Epithelial cell of prostate (primary cell): ENCODE data around the gene RAB20.

Experiments
- DNase-seq: peaks from one replicate; pipeline ENCODE4 v3.0.0-alpha.2; 2011; ENCODE audit warnings: low read depth, low spot score
- H3K27ac ChIP-seq: fragments of 450-650 bp; 2 replicates; pipeline ENCODE4 v1.5.1; 2017; ENCODE audit warnings: mild to moderate bottlenecking

The RAB20 gene

DNA sequence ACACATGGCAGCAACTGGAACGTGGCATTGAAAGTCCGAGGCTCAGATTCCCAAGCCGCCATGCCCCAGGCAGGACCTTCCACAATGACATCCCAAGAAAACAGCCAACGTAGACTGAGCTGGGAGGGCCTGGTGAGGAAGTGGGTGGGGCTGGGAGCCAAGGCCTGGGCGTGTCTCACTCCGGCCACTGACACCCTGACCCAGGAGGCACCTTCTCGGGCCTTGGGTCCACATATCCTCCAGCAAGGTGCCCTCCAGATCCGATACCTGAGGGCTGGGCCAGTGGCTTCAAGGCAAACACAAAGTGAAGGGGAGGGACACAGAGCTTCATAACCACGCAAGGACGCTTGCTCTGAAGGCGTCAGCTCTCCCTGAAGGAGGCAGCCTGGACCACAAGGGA lies 43.0 kb downstream of the RAB20 start:
- DNase-seq, result no peak
- no peak overlapping the region for H3K27ac ChIP-seq

DNA sequence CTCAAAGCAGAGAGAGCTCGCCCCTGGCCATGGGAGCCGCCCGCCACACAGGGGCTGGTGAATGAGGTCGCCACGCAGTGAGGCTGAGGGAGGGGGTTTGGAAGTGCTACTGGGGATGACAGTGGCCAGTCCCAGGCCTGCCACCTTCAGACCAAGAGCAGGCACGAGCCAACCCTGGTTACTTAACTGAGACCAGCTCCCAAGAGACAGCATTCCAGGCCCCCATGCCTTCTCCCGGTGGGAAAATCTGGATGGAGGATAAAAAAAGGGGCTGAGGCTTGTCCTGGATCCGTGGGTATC lies 43.3 kb downstream of the RAB20 start:
- DNase-seq, result no peak
- no peak overlapping the region for H3K27ac ChIP-seq

DNA sequence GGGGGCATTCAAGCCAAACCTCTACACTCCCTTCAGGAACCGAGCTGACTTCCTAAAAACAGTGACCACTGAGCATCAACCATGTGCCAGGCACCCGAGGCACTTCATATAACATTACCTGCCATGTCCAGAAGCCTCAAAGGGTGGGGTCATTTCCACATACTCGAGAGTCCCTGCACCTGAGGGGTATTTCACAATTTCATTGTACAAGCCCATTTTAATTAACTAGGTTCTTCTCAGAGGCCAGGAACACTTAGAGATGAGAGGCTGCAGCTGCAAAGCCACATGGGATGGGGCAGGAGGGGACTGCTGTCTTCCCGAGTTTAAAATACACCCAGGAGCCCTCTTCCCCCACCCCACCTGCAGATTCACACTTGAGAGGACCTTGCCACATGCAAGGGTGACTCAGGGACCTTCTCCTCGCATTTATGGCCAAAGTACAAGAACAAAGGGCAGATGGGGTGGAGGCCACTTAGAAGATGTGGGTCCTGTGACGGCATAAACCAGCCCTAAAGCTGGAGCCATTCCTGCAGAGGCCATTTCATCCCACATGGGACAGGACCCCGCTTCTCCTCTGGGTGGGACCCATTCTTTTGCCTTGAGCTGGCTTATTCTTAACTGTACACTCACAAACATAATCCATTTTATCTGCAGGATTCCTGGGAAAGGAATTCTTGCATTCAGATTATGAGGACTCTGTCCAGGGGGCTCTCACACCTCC lies 43.9 kb downstream of the RAB20 start:
- no peak for DNase-seq
- no peak overlapping the region for H3K27ac ChIP-seq

DNA sequence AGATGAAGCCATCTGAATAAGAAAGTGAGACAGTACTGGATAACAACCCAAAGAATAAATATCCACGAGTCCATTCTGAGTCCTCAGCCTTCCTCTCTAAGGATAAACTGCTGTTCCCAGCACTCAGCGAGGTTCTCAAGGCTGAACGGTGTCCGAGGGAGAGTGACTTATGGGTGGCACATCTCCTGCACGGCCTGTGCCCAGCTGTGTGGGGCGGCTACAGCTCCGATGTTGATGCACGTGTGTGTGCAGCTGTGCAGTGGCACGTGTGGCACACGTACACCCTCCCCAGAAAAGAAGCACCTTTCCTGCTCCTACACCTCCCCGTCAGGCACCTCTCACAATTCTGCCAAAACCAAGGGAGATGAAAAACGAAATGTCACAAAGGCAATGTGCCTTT lies 45.0 kb downstream of the RAB20 start:
- DNase-seq, result no peak

DNA sequence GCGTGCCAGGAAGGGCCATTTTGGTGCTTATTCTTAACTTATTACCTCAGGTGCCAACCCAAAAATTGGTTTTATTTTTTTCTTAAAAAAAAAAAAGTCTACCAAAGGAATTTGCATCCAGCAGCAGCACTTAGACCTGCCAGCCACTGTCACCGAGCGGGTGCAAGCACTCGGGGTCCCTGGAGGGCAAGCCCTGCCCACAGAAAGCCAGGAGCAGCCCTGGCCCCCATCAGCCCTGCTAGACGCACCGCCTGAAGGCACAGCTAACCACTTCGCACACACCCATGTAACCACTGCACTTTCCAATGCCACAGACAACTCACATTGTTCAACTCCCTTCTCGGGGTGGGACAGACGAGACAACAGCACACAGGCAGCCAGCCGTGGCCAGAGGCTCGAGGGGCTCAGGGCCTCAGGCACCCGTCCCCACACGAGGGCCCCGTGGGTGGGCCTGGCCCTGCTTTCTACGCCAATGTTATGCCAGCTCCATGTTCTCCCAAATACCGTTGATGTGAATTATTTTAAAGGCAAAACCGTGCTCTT lies 49.3 kb downstream of the RAB20 start:
- H3K27ac ChIP-seq, result no peak overlapping the region
- DNase-seq, result no peak

More for the DNA sequence above, 45.0 kb downstream of the RAB20 start:
- no peak overlapping the region for H3K27ac ChIP-seq

DNA sequence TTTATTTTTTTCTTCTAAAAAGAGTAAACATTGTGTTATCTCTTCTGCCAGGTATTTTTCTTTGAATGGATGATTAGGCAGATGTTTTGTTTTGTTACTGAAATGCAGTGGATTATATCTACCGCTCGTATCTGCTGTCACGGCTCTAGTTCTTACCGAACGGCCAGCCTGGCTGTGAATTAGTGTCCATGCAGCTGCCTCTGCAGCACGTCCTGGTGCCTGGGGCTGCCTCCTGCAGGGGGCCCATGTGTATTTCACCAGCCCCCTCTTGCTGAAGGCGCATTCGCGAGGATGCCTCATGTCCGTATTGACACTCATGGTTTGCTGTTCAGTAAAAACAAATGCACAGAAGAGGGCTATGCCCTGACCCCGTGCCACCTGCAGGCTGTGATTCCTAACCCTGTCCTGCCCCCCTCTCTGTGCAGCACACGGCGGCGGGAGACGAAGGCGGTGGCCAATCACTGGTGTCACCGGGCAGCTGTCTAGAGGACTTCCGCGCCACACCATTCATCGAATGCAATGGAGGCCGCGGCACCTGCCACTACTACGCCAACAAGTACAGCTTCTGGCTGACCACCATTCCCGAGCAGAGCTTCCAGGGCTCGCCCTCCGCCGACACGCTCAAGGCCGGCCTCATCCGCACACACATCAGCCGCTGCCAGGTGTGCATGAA lies 49.9 kb downstream of the RAB20 start:
- no peak for DNase-seq
- no peak overlapping the region for H3K27ac ChIP-seq

DNA sequence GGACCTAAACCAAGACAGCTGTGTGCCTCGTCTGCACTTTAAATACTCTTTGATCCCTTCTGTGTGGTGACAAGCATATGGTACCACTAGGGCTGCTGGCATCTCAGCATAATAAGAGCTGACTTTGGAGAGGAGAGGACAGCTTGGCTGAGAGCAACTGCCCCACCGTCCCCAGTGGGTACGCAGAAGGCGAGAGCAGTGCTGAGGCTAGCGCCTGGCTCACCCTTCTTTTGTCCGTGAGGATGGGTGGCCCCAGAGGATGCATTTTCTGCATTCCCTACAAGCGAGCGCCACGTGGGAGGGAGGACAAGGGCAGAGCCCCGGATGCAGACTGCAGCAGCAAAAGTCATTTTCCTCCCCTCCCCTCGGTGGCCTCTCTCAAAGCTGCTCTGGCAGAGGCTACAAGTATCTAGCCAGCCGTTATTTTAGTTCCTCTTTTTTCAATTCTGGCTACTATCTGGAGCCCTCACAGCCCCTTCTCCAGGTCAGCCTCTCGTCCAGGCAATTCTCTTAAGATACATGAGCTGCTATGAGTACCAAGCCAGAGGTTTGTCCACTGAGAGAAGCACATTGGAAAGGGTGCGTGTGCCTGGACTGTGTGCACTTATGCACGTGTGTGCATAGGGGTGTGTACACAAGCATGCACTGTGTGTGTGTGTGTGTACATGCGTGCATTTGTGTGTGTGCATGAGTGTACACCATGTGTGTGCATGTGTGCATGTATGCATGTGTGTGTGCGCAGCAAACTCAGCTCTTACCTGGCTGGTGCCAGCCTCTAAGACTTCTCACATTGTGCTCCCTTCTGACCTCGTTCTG lies 51.3 kb downstream of the RAB20 start:
- no peak overlapping the region for H3K27ac ChIP-seq
- no peak for DNase-seq

DNA sequence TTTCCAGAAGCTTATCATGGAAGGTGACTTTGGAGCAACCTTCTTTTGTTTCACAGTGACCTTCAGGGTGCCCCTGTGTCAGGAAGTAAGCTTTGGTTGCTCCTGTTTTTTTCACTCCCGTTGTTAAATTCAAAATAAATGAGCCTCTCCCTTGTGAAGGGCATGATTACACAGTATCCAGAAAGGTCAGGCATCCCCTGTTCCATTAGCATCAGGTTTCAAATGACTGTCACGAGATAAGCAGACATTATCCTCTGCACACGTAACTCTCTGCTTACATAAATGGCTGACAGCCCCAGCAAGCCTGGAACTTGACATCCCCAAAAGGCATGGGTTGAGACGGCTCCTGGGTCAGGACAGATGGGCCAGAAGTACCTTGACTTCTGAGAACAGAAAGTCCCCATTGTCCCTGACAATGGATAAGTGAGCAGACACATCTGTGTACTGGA lies 52.0 kb downstream of the RAB20 start:
- no peak for DNase-seq
- no peak overlapping the region for H3K27ac ChIP-seq

DNA sequence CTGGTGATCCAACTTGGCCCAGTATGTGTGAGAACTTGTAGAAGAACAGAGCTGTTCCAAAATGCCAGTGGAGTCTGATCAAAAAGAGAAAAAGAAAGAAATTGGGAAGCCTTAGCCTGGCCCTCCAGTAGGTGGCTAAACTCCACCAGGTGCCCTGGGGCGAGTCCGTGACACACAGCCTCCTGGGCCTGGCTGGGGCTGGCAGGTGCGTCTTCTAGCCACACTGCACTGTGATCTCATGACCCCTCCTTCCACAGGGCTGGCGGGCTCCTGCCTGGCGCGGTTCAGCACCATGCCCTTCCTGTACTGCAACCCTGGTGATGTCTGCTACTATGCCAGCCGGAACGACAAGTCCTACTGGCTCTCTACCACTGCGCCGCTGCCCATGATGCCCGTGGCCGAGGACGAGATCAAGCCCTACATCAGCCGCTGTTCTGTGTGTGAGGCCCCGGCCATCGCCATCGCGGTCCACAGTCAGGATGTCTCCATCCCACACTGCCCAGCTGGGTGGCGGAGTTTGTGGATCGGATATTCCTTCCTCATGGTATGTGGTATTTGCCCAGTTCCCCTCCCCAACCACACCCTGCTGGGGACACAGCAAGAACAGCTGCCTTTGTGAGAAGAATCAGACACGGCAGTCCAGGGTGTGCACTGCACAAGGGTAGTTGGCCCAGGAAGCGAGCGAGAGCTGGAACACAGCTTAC lies 53.7 kb downstream of the RAB20 start:
- no peak for DNase-seq
- peak overlapping the region; percentile 23 for H3K27ac ChIP-seq

DNA sequence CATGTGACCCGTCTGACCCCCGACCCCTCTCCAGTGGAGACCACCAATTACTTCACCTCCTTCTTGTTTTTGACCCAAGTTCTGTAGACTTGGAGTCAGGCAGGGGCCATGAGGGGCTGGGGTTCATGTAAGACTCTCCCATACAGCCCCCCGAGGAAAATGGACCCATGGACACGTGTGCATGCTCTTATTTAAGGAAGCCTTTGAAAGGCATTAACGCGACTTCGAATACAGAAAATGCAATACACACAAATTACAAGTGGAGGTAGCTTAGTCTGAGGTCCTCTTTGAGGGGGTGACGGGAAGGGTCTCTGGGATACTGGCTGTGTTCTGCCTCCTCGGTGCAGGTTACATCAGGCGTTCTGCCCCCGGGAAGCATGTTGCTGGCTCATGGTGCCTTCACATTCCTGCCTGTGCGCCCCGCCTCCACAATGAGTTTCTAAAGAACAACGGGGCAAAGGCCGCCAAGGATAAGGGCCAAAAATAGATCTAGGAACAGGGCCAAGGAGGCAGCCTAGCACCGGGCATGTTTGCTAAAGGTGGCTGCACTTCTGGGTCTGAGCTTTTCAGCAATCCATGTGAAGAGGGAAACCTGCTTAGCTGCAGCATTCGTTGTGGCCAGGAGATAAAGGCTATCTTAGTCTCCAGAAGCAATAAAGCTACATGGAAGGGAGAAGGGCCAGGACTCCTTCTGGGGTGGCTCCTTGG lies 54.5 kb downstream of the RAB20 start:
- DNase-seq, result no peak
- peak overlapping the region; percentile 23 for H3K27ac ChIP-seq

DNA sequence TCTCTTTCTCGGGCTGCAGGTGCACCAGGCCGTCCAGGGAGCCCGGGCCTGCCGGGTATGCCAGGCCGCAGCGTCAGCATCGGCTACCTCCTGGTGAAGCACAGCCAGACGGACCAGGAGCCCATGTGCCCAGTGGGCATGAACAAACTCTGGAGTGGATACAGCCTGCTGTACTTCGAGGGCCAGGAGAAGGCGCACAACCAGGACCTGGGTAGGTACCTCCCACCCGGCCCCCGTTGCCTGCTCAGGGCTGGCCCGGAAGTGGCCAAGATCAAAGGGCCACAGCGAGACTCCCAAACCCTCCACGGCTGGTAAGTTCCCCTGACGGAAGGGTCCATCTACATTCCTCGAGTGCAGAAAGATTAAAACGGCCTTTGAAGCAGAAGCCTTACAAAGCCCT lies 55.1 kb downstream of the RAB20 start:
- DNase-seq, result no peak
- no peak overlapping the region for H3K27ac ChIP-seq

DNA sequence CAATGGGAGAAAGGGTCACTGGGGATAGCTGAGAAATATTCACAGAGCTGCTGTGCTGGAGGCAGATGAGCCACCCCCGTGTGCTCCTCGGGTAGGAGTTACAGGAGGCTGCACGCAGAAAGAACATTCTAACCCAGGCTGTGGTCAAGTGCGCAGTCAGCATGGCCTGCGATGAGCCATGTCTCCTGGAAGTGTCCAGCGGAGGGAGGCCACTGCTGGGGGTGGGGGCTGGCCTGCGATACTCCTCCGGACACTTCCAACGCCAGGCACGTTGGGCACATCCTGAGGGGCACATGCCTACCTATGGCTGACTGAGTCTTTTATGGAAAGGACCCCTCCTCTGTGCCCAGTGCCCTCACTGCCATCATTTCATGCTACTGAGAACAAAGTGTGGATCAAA lies 55.9 kb downstream of the RAB20 start:
- H3K27ac ChIP-seq, result no peak overlapping the region
- DNase-seq, result no peak

DNA sequence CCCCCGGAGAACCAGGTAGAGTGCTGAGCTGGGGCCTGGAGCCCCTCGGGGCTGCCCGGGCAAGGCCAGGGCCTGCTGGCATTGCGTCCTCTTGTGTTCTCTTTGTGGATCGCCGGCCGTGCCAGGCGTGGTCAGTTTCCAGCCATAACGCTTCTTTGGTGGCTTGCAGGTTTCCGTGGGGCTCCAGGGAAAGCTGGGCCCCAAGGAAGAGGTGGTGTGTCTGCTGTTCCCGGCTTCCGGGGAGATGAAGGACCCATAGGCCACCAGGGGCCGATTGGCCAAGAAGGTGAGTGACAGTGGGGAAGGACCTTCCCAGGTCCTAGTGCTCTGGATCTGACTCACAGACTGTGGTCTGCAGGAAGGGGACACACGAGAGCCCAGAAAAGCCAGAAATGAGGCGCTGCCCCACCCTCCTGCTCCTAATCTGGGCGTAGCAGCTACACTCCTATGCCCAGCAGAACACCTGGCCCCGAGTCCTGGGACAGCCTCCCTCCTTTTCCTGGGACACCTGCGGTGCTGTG lies 57.5 kb downstream of the RAB20 start:
- no peak for DNase-seq
- no peak overlapping the region for H3K27ac ChIP-seq

DNA sequence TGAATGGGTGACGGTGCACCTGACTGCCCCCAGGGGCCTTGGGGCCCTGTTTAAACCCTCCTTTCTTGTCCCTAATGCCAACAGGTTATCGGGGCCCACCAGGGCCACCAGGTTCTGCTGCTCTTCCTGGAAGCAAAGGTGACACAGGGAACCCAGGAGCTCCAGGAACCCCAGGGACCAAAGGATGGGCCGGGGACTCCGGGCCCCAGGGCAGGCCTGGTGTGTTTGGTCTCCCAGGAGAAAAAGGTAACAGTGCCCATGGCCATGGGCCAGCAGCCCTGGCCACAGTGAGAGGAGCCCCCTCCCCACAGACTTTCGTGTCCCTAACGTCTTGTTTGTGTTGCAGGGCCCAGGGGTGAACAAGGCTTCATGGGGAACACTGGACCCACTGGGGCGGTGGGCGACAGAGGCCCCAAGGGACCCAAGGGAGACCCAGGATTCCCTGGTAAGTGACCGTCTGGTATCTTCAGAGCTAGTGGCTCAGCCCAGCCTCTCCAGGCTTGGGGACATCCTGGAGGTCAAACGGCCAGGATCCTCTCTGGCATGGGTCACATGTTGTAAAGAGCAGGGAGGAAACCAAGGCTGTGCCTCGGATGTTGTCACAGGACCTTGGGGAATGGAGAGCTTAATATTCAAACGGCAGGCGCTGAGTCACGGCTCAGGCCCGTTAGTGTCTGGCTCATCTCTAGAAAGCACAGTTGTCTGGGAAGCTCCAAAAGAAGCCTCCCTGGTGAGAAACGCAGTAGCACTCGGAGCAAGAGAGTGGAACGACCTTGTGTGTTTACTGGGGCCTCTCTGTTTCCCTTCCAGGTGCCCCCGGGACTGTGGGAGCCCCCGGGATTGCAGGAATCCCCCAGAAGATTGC lies 58.3 kb downstream of the RAB20 start:
- DNase-seq, result no peak
- H3K27ac ChIP-seq, result no peak overlapping the region

DNA sequence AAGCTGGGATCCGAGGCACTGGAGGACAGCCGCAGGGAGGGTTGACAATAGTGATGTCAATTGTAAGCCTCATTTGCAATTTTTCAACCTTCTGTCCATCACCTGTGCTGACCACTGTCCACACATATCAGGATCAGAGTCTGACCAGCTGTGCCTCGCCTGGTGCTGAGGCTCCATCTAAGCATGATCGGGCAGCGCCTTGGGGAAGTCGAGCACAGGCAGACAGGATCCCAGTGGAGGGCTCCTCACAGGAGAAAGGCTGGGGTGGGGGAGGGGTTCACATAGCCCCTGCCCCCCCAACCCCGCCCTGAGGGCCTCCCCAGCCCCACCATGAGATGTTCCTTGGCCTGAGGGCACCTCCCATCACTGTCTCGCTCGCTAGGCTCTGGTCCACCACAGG lies 60.3 kb downstream of the RAB20 start:
- no peak overlapping the region for H3K27ac ChIP-seq
- no peak for DNase-seq

DNA sequence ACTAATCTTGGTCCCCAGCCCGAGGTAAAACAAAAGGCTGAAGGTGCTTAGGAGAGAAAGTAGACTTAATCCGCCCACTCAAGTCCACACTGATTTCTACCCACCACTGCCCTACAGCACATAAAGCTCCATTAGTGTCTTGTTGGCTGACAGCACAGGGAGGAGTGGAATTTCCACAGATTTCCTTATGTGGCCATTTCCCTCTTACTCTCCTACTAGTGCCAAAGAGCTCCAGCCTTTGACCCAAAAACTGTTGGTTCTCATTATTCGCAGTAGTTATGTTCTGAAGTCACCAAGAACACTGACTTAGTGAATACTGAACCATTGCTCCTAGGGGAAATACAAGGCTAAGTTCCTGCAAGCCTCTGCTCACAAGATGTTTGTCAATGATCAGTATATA lies 61.2 kb downstream of the RAB20 start:
- no peak for DNase-seq
- no peak overlapping the region for H3K27ac ChIP-seq

DNA sequence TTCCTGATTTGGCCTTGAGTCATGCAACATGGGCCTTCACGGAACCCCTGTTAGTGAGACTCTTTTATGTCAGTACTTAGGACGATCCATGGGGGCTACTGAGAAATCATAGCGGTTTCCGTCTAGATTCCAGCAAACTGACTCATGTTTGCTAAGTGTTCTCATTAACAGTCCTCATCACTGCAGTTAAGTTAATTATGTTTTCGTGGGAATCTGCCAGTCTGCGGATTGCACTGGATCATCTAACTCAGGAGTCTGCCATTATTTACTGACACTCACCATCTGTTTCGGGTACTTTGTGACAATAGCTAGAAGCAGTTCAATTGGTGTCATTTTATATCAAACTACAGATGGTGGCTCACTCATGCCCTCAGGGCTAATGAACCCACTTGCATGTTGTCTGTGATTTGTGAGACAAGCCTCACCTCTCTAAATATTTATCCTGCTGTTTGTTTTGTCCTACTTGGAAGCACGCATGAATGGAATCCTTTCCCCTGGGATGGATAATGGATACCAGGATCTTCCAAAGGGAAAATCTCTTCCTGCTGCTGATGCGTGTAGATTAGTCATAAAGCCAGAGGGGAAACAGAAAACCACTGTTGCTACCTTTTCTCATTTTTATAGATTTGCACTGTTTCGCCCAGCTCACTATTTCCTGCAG lies 61.8 kb downstream of the RAB20 start:
- H3K27ac ChIP-seq, result no peak overlapping the region
- DNase-seq, result no peak

DNA sequence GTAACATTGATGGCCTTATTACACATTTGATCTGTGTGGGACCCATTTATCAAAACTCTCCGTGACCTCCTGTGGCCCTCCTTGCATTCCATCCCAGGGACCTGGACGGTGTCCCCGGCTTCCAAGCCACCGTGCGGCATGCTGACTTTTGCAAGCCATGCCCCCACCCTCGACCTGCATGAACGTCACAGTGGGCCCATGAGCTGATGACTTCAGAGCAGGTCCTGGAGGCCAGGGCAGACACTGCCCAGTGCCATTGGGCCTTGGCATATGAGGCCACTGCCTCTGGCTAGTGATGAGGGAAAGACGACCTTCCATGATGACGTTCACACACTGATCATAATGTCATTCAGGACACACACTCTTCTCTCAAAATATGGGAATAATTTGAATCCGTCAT lies 62.8 kb downstream of the RAB20 start:
- DNase-seq, result no peak
- H3K27ac ChIP-seq, result no peak overlapping the region
